Parathyroid adenoma (tissue), 2 donors: ENCODE data around the gene ZC3H15.
"Not testable (repeated sequence)": the region's sequence is repeated elsewhere in the genome, so short reads cannot be mapped to it uniquely, and the experiment has no call there.

ENCODE experiments used
- H2AFZ ChIP-seq: fragments of 300-600 bp; sonication (generic); one replicate; pipeline ENCODE4 v1.7.0; 2017; ENCODE audit warnings: antibody characterized with exemption, mild to moderate bottlenecking
- H3K27ac ChIP-seq: fragments of 300-600 bp; sonication (generic); one replicate; pipeline ENCODE4 v1.7.0; 2017
- H3K27me3 ChIP-seq: fragments of 300-600 bp; sonication (generic); one replicate; pipeline ENCODE4 v1.7.0; 2017; ENCODE audit warnings: low read length; ENCODE audit not compliant: control insufficient read depth, insufficient read depth
- H3K36me3 ChIP-seq: fragments of 300-600 bp; sonication (generic); one replicate; pipeline ENCODE4 v1.7.0; 2017; ENCODE audit warnings: low read length; ENCODE audit not compliant: control insufficient read depth, insufficient read depth
- H3K4me1 ChIP-seq: fragments of 300-600 bp; sonication (generic); one replicate; pipeline ENCODE4 v1.7.0; 2017; ENCODE audit warnings: control low read depth
- H3K4me2 ChIP-seq: fragments of 300-600 bp; sonication (generic); one replicate; pipeline ENCODE4 v1.7.0; 2017; ENCODE audit warnings: low read length
- H3K4me3 ChIP-seq: fragments of 300-600 bp; sonication (generic); one replicate; pipeline ENCODE4 v1.7.0; 2017; ENCODE audit warnings: low read depth, low read length
- H3K79me2 ChIP-seq: fragments of 300-600 bp; sonication (generic); one replicate; pipeline ENCODE4 v1.7.0; 2017; ENCODE audit warnings: control low read depth
- H3K9ac ChIP-seq: fragments of 300-600 bp; sonication (generic); one replicate; pipeline ENCODE4 v1.7.0; 2017; ENCODE audit warnings: mild to moderate bottlenecking
- H3K9me3 ChIP-seq: fragments of 300-600 bp; sonication (generic); one replicate; pipeline ENCODE4 v1.7.0; 2017; ENCODE audit warnings: low read length; ENCODE audit not compliant: control insufficient read depth
- TF ChIP-seq, protein P1 (sequence below): fragments of 300-600 bp; sonication (generic); IDR thresholded peaks from one replicate; pipeline ENCODE4 v1.7.0; 2017; ENCODE audit warnings: antibody characterized with exemption, mild to moderate bottlenecking
- donor health status: primary hyperparathyroidism.

The ZC3H15 gene

DNA sequence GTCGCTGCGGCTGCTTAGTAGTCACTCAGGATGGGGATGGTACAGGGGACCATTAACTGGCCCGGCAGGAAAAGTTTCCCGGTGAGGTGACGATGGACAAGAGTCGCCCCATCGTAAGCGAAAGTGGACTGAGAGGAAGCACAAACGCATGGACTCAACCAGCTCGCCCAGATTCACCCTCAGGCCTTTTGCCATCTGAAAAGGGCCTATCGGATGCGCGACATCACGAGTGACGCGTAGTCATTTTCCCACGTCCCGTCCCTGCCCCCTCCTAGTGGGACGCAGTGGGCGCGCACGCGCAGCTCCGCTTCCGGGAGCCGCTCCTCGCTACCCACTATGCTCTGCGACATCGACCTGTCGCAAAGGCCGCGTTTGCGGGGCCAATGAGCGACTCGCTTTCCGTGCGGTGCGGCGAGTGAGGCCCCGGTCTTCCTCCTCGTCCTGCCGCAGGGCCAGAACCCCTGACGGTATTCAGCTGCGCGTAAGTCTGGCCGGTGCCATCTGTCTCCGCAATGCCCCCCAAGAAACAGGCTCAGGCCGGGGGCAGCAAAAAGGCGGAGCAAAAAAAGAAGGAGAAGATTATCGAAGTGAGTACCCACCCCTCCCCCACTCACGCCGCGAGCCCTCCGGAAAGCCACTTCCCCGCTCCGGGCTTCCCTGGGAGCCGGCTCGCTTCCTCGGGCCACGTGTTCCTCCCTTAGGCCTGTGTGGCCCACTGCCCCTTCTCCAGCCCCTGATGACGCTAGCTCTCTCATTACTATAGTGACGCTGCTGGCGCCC is at the start of gene ZC3H15:
Gene ZC3H15, plus strand, starts transcription at position 390 of the 780 bp plus-strand sequence. Its CDS starts 123 bp downstream, at position 513.
- H3K36me3 ChIP-seq: no peaks in the 10 kb centered on the region
- H3K4me1 ChIP-seq: peaks cover 7% of the 10 kb centered on the region
- H3K79me2 ChIP-seq: peaks cover 43% of the 10 kb centered on the region
- TF ChIP-seq, protein P1, sequence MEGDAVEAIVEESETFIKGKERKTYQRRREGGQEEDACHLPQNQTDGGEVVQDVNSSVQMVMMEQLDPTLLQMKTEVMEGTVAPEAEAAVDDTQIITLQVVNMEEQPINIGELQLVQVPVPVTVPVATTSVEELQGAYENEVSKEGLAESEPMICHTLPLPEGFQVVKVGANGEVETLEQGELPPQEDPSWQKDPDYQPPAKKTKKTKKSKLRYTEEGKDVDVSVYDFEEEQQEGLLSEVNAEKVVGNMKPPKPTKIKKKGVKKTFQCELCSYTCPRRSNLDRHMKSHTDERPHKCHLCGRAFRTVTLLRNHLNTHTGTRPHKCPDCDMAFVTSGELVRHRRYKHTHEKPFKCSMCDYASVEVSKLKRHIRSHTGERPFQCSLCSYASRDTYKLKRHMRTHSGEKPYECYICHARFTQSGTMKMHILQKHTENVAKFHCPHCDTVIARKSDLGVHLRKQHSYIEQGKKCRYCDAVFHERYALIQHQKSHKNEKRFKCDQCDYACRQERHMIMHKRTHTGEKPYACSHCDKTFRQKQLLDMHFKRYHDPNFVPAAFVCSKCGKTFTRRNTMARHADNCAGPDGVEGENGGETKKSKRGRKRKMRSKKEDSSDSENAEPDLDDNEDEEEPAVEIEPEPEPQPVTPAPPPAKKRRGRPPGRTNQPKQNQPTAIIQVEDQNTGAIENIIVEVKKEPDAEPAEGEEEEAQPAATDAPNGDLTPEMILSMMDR: no peak
- H3K27ac ChIP-seq: peak within 1 kb of the TSS; percentile 89
- H3K9me3 ChIP-seq: no peaks in the 10 kb centered on the region
- H3K4me3 ChIP-seq: peak within 1 kb of the TSS; percentile 79
- peak within 1 kb of the TSS; percentile 73 for H3K9ac ChIP-seq
- H3K4me2 ChIP-seq: peak within 1 kb of the TSS; percentile 84
- no peaks in the 10 kb centered on the region for H3K27me3 ChIP-seq
- H2AFZ ChIP-seq: peak within 1 kb of the TSS; percentile 91

- H3K36me3 ChIP-seq: peaks cover 2% of the 10 kb centered on the region
- H3K27me3 ChIP-seq: no peaks in the 10 kb centered on the region
- H3K4me3 ChIP-seq: no peak overlapping the region
- H3K4me1 ChIP-seq: peaks cover 5% of the 10 kb centered on the region
- H3K27ac ChIP-seq: no peak overlapping the region
- H3K9me3 ChIP-seq: no peaks in the 10 kb centered on the region
- peaks cover 11% of the 10 kb centered on the region for H3K79me2 ChIP-seq
- no peak overlapping the region for H3K9ac ChIP-seq
- TF ChIP-seq, protein P1: no peak
- no peak overlapping the region for H2AFZ ChIP-seq
- no peak overlapping the region for H3K4me2 ChIP-seq
Measured at GRCh38 chr2:186437719-186438118, 48.3 kb upstream of the ZC3H15 start.

DNA sequence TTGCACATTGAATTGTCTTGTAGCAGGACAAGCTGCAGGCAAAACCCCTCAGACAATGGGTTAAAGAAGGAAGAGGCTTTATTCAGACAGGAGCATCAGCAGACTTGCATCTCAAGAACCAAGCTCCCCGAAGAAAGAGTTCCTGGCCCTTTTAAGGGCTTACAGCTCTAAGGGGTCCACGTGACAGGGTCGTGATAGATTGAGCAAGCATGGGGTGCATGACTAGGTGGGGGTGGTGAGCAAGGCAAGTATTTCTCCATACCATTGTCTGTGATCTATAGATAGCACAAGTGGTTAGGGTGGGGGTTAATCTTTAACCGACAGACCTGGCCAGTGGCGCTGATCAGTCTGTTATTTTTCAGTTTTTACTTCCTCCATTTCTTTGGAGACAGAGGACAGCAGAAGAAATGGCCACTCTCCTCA is 46.4 kb upstream of the ZC3H15 start:
- not testable (repeated sequence) for H3K4me1 ChIP-seq, H3K27ac ChIP-seq, H3K4me2 ChIP-seq, H3K4me3 ChIP-seq, H3K36me3 ChIP-seq, H3K27me3 ChIP-seq, H3K9ac ChIP-seq, H3K9me3 ChIP-seq, H2AFZ ChIP-seq
- peaks cover 11% of the 10 kb centered on the region for H3K79me2 ChIP-seq

GRCh38 chr2:186440506-186440905 is 45.6 kb upstream of the ZC3H15 start:
- Histone ChIP-seq H3K36me3 (no peaks in the 10 kb centered on the region), H3K27me3 (no peaks in the 10 kb centered on the region), H3K9ac (no peak overlapping the region), H3K79me2 (peaks cover 11% of the 10 kb centered on the region), H3K9me3 (no peaks in the 10 kb centered on the region), H2AFZ (no peak overlapping the region), H3K4me1 (peaks cover 5% of the 10 kb centered on the region), H3K4me3 (peak overlapping the region; percentile 19), H3K27ac (peak overlapping the region; percentile 12), H3K4me2 (peak overlapping the region; percentile 18)
- TF ChIP-seq, protein P1: no peak

GRCh38 chr2:186442885-186443284 is 43.2 kb upstream of the ZC3H15 start:
- TF ChIP-seq, protein P1: no peak
- H3K4me1 ChIP-seq: peaks cover 5% of the 10 kb centered on the region
- H3K9ac ChIP-seq: no peak overlapping the region
- no peaks in the 10 kb centered on the region for H3K9me3 ChIP-seq
- no peaks in the 10 kb centered on the region for H3K36me3 ChIP-seq
- H2AFZ ChIP-seq: no peak overlapping the region
- no peak overlapping the region for H3K27ac ChIP-seq
- H3K79me2 ChIP-seq: peaks cover 5% of the 10 kb centered on the region
- no peaks in the 10 kb centered on the region for H3K27me3 ChIP-seq
- no peak overlapping the region for H3K4me2 ChIP-seq
- H3K4me3 ChIP-seq: no peak overlapping the region
